HG02678 (cell line): Measurements from ENCODE around the gene MFSD12.
"Not testable (repeated sequence)": the region's sequence is repeated elsewhere in the genome, so short reads cannot be mapped to it uniquely, and the experiment has no call there.

Experiments
- ATAC-seq: cut with Tn5 transposase; IDR thresholded peaks from one replicate; pipeline ENCODE4 v1.9.1; 2021; ENCODE audit warnings: mild to moderate bottlenecking, moderate library complexity; ENCODE audit not compliant: unreplicated experiment

MFSD12 gene

GRCh38 chr19:3585301-3586126, 28.1 kb upstream of the MFSD12 start, which contains the start of gene GIPC3:
Gene GIPC3 (plus strand): TSS chr19:3585478. CDS start chr19:3585598, 120 bp downstream.
- no peak for ATAC-seq

GRCh38 chr19:3584036-3584802, 26.8 kb upstream of the MFSD12 start:
- ATAC-seq: not testable (repeated sequence)

- ATAC-seq: not testable (repeated sequence)
Measured at GRCh38 chr19:3581792-3582191, 24.4 kb upstream of the MFSD12 start.

GRCh38 chr19:3580156-3580934, 23.0 kb upstream of the MFSD12 start:
- no peak for ATAC-seq

- no peak for ATAC-seq
Measured at GRCh38 chr19:3578390-3578789, 21.0 kb upstream of the MFSD12 start.

- ATAC-seq: no peak
Measured at GRCh38 chr19:3577723-3578344, 20.4 kb upstream of the MFSD12 start.

GRCh38 chr19:3576696-3577443, 19.5 kb upstream of the MFSD12 start:
- no peak for ATAC-seq

- no peak for ATAC-seq
Measured at GRCh38 chr19:3575949-3576673, 18.7 kb upstream of the MFSD12 start.

GRCh38 chr19:3575260-3575741, 17.9 kb upstream of the MFSD12 start:
- no peak for ATAC-seq

GRCh38 chr19:3573858-3574637, 16.7 kb upstream of the MFSD12 start:
- ATAC-seq: no peak

- no peak for ATAC-seq
Measured at GRCh38 chr19:3573162-3573857, 15.9 kb upstream of the MFSD12 start.

GRCh38 chr19:3572855-3573161, 15.4 kb upstream of the MFSD12 start, which contains the start of gene HMG20B:
Gene HMG20B (plus strand): TSS chr19:3572944. CDS start chr19:3573310, 366 bp downstream.
- ATAC-seq: no peak

- peak; percentile 92 for ATAC-seq
Measured at GRCh38 chr19:3572132-3572854, 14.9 kb upstream of the MFSD12 start.

GRCh38 chr19:3570606-3571011, 13.2 kb upstream of the MFSD12 start:
- no peak for ATAC-seq

- ATAC-seq: not testable (repeated sequence)
Measured at GRCh38 chr19:3570042-3570441, 12.7 kb upstream of the MFSD12 start.

- no peak for ATAC-seq
Measured at GRCh38 chr19:3565139-3565538, 7.8 kb upstream of the MFSD12 start.
